GM13977 (cell line): Measurements from ENCODE around the gene CXCL12.

Experiments
- DNase-seq: peaks from one replicate; pipeline ENCODE4 v3.0.0; 2012; ENCODE audit warnings: low spot score
- CTCF ChIP-seq: IDR thresholded peaks from 2 replicates; pipeline ENCODE4 v1.5.1; 2012; ENCODE audit warnings: mild to moderate bottlenecking, control low read depth; ENCODE audit not compliant: insufficient read depth; ENCODE audit errors: extremely low read depth, missing control alignments
- in situ Hi-C: fragments of 300-500 bp; cut with MboI; formaldehyde crosslinking; loops from one replicate; pipeline ENCODE4 v1.12.0; 2022; ENCODE audit warnings: low sequenced_read_pairs, low pct_unique_long_range_greater_than_20kb, mixed read lengths, inconsistent platforms; ENCODE audit not compliant: unreplicated experiment

The CXCL12 gene

GRCh38 chr10:44383749-44384600 is 922 bp downstream of the CXCL12 start:
- in situ Hi-C loops, result loop anchor here (25.0 kb wide), 1 partner anchor 478 kb away; no protein-coding TSS in a partner anchor
- DNase-seq, result peak; percentile 45
- TF ChIP-seq CTCF, result no peak

- in situ Hi-C loops, result loop anchor here (25.0 kb wide), 1 partner anchor 479 kb away; no protein-coding TSS in a partner anchor
- TF ChIP-seq CTCF, result no peak
- no peak for DNase-seq
Observed at GRCh38 chr10:44382981-44383748, 1.7 kb downstream of the CXCL12 start.

GRCh38 chr10:44382131-44382858 is 2.6 kb downstream of the CXCL12 start:
- in situ Hi-C loops, result loop anchor here (25.0 kb wide), 1 partner anchor 480 kb away; no protein-coding TSS in a partner anchor
- no peak for DNase-seq

GRCh38 chr10:44380829-44381600 is 3.9 kb downstream of the CXCL12 start:
- no peak for DNase-seq
- no peak for TF ChIP-seq CTCF
- in situ Hi-C loops, result loop anchor here (25.0 kb wide), 1 partner anchor 481 kb away; no protein-coding TSS in a partner anchor

More at GRCh38 chr10:44382131-44382858, 2.6 kb downstream of the CXCL12 start:
- TF ChIP-seq CTCF, result no peak

GRCh38 chr10:44379907-44380306 is 5.0 kb downstream of the CXCL12 start:
- no peak for DNase-seq
- no peak for TF ChIP-seq CTCF
- in situ Hi-C loops, result loop anchor here (25.0 kb wide), 1 partner anchor 482 kb away; no protein-coding TSS in a partner anchor
